H1 (cell line): ENCODE results near the gene NGFR. TPM values are rescaled to one million over a fixed set of nuclear protein-coding genes. Genes with fewer than 3 reads are reported as not detected.

Experiments
- BRCA1 ChIP-seq: IDR thresholded peaks from 2 replicates; pipeline ENCODE4 v1.6.1; 2012; ENCODE audit warnings: low read depth, low read length, improper control_type of control experiment
- CHD2 ChIP-seq: IDR thresholded peaks from 2 replicates; pipeline ENCODE4 v1.6.1; 2012; ENCODE audit warnings: low read length, improper control_type of control experiment
- CREB1 ChIP-seq: IDR thresholded peaks from 2 replicates; pipeline ENCODE4 v1.6.1; 2012; ENCODE audit warnings: inconsistent platforms
- EZH2 ChIP-seq: fragments of 200-600 bp; sonication (generic); IDR thresholded peaks from 2 replicates; pipeline ENCODE4 v1.7.1; 2012; ENCODE audit warnings: low read depth, mild to moderate bottlenecking, moderate library complexity, low read length, inconsistent platforms; ENCODE audit not compliant: severe bottlenecking
- GABPA ChIP-seq: IDR thresholded peaks from 2 replicates; pipeline ENCODE4 v1.6.1; 2011; ENCODE audit warnings: mild to moderate bottlenecking, low read length, moderate library complexity, borderline replicate concordance; ENCODE audit not compliant: insufficient read depth
- HDAC2 ChIP-seq, 2 experiments: fragments of 300-600 bp in 1 of 2; sonication (generic) in 1 of 2; IDR thresholded peaks; 2 replicates each; pipeline ENCODE4 v1.6.1; 2011 to 2012; ENCODE audit warnings: low read depth in 2 of 2, low read length in 2 of 2, mild to moderate bottlenecking in 2 of 2, moderate library complexity in 2 of 2, borderline replicate concordance in 1 of 2, inconsistent platforms in 1 of 2
- NANOG ChIP-seq: IDR thresholded peaks from 2 replicates; pipeline ENCODE4 v1.6.1; 2011; ENCODE audit warnings: low read length, low read depth, mild to moderate bottlenecking, inconsistent platforms; ENCODE audit not compliant: insufficient read depth, poor library complexity, severe bottlenecking
- RFX5 ChIP-seq: IDR thresholded peaks from 2 replicates; pipeline ENCODE4 v1.6.1; 2011; ENCODE audit warnings: low read depth, low read length, improper control_type of control experiment, borderline replicate concordance
- SAP30 ChIP-seq: fragments of 300-600 bp; sonication (generic); IDR thresholded peaks from 2 replicates; pipeline ENCODE4 v1.7.1; 2012; ENCODE audit warnings: low read length, moderate library complexity, mild to moderate bottlenecking, inconsistent platforms; ENCODE audit not compliant: insufficient read depth, insufficient replicate concordance
- polyA plus RNA-seq, 7 experiments: library from polyadenylated mRNA; depleted of rRNA in 3 of 7; stranded (reverse) in 5 of 7; unstranded in 2 of 7; fragments of >200 nt in 5 of 7; fragments of 200-250 nt in 2 of 7; gene quantifications; 1 replicate in 5 of 7; 2 replicates in 1 of 7; 4 replicates in 1 of 7; pipeline versions ENCODE4 v1.2.1 to v1.2.3, GENCODE V29; 2011 to 2013; ENCODE audit warnings: missing spikeins in 2 of 7, mixed read lengths in 2 of 7
- total RNA-seq: library from RNA; stranded (reverse); fragmentation: NEBNext Ultra II Directional; extraction: Animal tissue kit (Norgen Biotek cat#: 25700); gene quantifications from 2 replicates; pipeline ENCODE4 v1.2.1, GENCODE V29; 2021
- TF ChIP-seq, protein P1 (sequence below), 3 experiments: IDR thresholded peaks; 1 replicate in 2 of 3; 2 replicates in 1 of 3; pipeline versions ENCODE4 v1.5.1 to v1.6.1; 2011; ENCODE audit warnings: low read length in 3 of 3, mild to moderate bottlenecking in 3 of 3, inconsistent platforms in 2 of 3, low read depth in 1 of 3, moderate library complexity in 1 of 3; ENCODE audit not compliant: insufficient read depth in 1 of 3; ENCODE audit errors: control extremely low read depth in 1 of 3

The NGFR gene
- total and polyA plus RNA-seq, 2 of the 8 experiments (the other 6 are each of a cell fraction or from before 2014, with no cell fraction given) = 8.1 to 10.3 TPM

DNA sequence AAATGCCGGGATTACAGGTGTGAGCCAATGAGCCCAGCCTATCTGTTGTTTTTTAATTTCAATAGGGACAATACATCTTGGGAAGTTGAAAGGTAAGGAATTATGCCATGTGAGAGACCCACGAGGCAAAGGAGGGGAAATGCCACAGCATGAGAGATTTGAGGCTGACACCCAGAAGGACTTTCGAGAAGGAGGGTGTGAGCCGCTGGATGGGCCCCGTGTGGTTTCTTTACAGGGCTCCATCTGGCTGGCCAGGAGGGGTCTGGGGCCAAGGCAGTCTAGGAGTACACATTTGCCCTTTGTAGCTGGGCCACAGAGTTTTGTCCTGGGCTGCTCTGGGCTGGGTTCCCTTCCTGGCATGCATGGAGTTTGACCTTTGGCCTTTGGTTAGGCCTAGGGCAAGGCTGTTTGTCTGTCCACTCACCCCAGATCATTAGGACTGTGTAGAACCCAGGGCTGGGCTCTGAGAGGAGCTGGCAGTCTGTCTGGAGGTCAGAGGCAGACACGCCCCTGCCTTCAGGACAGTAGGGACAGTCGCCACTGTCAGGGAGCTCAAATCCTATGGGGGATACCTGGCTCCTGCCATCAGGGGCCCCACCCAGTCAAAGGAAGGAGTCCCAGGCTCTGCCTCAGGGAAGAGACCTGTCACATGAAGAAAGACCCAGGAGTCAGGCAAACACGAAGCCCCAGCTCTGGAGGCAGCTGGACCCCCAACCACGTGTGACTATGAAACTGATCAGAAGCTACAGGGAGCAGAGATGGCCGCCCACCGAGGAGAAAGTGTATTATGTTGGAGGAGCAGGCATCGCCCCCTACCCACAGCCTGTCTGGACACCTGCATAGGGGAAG lies 56.4 kb downstream of the NGFR start (continued):
- TF ChIP-seq RFX5 (no peak), CREB1 (no peak), SAP30 (no peak), GABPA (no peak), EZH2 (no peak), CHD2 (no peak), HDAC2 (IDR thresholded peaks at IDR 0.05; ENCODE audit: borderline replicate concordance in 1 of 2, low read depth in 2 of 2, low read length in 2 of 2) (no peak), BRCA1 (no peak), NANOG (no peak)
- TF ChIP-seq, protein P1, sequence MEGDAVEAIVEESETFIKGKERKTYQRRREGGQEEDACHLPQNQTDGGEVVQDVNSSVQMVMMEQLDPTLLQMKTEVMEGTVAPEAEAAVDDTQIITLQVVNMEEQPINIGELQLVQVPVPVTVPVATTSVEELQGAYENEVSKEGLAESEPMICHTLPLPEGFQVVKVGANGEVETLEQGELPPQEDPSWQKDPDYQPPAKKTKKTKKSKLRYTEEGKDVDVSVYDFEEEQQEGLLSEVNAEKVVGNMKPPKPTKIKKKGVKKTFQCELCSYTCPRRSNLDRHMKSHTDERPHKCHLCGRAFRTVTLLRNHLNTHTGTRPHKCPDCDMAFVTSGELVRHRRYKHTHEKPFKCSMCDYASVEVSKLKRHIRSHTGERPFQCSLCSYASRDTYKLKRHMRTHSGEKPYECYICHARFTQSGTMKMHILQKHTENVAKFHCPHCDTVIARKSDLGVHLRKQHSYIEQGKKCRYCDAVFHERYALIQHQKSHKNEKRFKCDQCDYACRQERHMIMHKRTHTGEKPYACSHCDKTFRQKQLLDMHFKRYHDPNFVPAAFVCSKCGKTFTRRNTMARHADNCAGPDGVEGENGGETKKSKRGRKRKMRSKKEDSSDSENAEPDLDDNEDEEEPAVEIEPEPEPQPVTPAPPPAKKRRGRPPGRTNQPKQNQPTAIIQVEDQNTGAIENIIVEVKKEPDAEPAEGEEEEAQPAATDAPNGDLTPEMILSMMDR (IDR thresholded peaks at IDR 0.05; ENCODE audit: control extremely low read depth in 1 of 3, insufficient read depth in 1 of 3, low read depth in 1 of 3, low read length in 3 of 3) = no peak
